OCI-LY7 (cell line): Measurements from ENCODE around the gene RNU7-1. TPM values are rescaled to one million over a fixed set of nuclear protein-coding genes. Genes with fewer than 3 reads are reported as not detected.

ENCODE experiments used
- BruUV-seq: library from RNA; stranded (reverse); fragments of 400-500 nt; replicated peaks from 2 replicates; lab custom pipeline; 2021; lab: Mats Ljungman, UMichigan
- CTCF ChIA-PET: fragments of 300-600 bp; sonication (Branson Sonifier 250); formaldehyde crosslinking; loops from one replicate; lab custom pipeline; 2022; ENCODE audit warnings: antibody characterized with exemption; ENCODE audit not compliant: unreplicated experiment; lab: Charles Lee
- POLR2A ChIA-PET: fragments of 300-600 bp; sonication (Branson Sonifier 250); formaldehyde crosslinking; loops from one replicate; lab custom pipeline; 2022; ENCODE audit warnings: antibody characterized with exemption; lab: Charles Lee
- DNase-seq: peaks from one replicate; pipeline ENCODE4 v3.0.0-alpha.2; 2015; ENCODE audit warnings: low spot score
- H2AFZ ChIP-seq: fragments of 200-600 bp; sonication (generic), shearing (Covaris generic); 2 replicates; pipeline ENCODE4 v1.6.1; 2014; ENCODE audit warnings: mild to moderate bottlenecking, antibody characterized with exemption, low read length, moderate library complexity
- H3K27ac ChIP-seq: fragments of 200-600 bp; sonication (generic); 2 replicates; pipeline ENCODE4 v1.5.1; 2014; ENCODE audit warnings: mixed run types, low read depth, mild to moderate bottlenecking, moderate library complexity, low read length, inconsistent platforms; ENCODE audit not compliant: poor library complexity, severe bottlenecking
- H3K36me3 ChIP-seq: fragments of 200-600 bp; sonication (generic); 2 replicates; pipeline ENCODE4 v1.6.1; 2014; ENCODE audit warnings: mild to moderate bottlenecking, antibody characterized with exemption, low read length, moderate library complexity, mixed read lengths; ENCODE audit not compliant: insufficient read depth
- H3K4me1 ChIP-seq: fragments of 200-600 bp; sonication (generic); 2 replicates; pipeline ENCODE4 v1.5.1; 2014; ENCODE audit warnings: mild to moderate bottlenecking, low read length; ENCODE audit not compliant: insufficient read depth, poor library complexity, severe bottlenecking
- H3K4me2 ChIP-seq: fragments of 200-600 bp; sonication (generic); 2 replicates; pipeline ENCODE4 v1.6.1; 2014; ENCODE audit warnings: mild to moderate bottlenecking, low read length
- H3K4me3 ChIP-seq: fragments of 200-600 bp; sonication (generic); 2 replicates; pipeline ENCODE4 v1.5.1; 2014; ENCODE audit warnings: mild to moderate bottlenecking, low read depth, low read length; ENCODE audit not compliant: poor library complexity, severe bottlenecking
- H3K79me2 ChIP-seq: fragments of 200-600 bp; sonication (generic); 2 replicates; pipeline ENCODE4 v1.6.1; 2016; ENCODE audit warnings: low read depth, mild to moderate bottlenecking, low read length, moderate library complexity, mixed read lengths; ENCODE audit not compliant: insufficient read depth
- H3K9me2 ChIP-seq: fragments of 200-600 bp; sonication (generic); 2 replicates; pipeline ENCODE4 v1.6.1; 2016; ENCODE audit warnings: mild to moderate bottlenecking, low read length, mixed read lengths; ENCODE audit not compliant: insufficient read depth
- H3K9me3 ChIP-seq: fragments of 200-600 bp; sonication (generic); 2 replicates; pipeline ENCODE4 v1.6.1; 2014; ENCODE audit warnings: mild to moderate bottlenecking, mixed run types, low read length, mixed read lengths
- H4K20me1 ChIP-seq: fragments of 200-600 bp; sonication (generic); 2 replicates; pipeline ENCODE4 v1.6.1; 2014; ENCODE audit warnings: mild to moderate bottlenecking, antibody characterized with exemption, low read length, moderate library complexity, mixed read lengths; ENCODE audit not compliant: insufficient read depth
- CTCF ChIP-seq: fragments of 200-600 bp; sonication (generic); conservative IDR thresholded peaks from 2 replicates; pipeline ENCODE4 v1.5.1; 2014; ENCODE audit warnings: mild to moderate bottlenecking, antibody characterized with exemption, low read length, moderate library complexity, mixed read lengths
- EZH2phosphoT487 ChIP-seq: fragments of 200-600 bp; sonication (generic); IDR thresholded peaks from 2 replicates; pipeline ENCODE4 v1.6.1; 2018; ENCODE audit warnings: low read depth, borderline replicate concordance, mild to moderate bottlenecking, mixed run types, antibody characterized with exemption, low read length, moderate library complexity, mixed read lengths
- intact Hi-C: fragments of 100-400 bp; cut with micrococcal nuclease; formaldehyde crosslinking; loops from one replicate; pipeline ENCODE4 v1.10.0; 2022; ENCODE audit not compliant: unreplicated experiment
- total RNA-seq, 2 experiments: library from RNA; depleted of rRNA in 1 of 2; stranded (reverse); fragments of >200 nt in 1 of 2; shearing (Covaris generic) in 1 of 2; gene quantifications; 2 replicates each; pipeline ENCODE4 v1.2.3, GENCODE V29; 2014 to 2022

RNU7-1 gene
- total RNA-seq, 2 experiments from 2014 or later: not detected

GRCh38 chr12:6909421-6910145 is 34.0 kb upstream of the RNU7-1 start:
- Histone ChIP-seq H3K27ac (no peak overlapping the region), H3K79me2 (no peaks in the 10 kb centered on the region), H3K9me3 (no peaks in the 10 kb centered on the region), H3K4me3 (no peak overlapping the region), H2AFZ (no peak overlapping the region), H4K20me1 (no peaks in the 10 kb centered on the region), H3K9me2 (no peaks in the 10 kb centered on the region), H3K36me3 (peaks cover 8% of the 10 kb centered on the region; the same call in 1 of the 2 replicates), H3K4me2 (no peak overlapping the region), H3K4me1 (peaks cover 22% of the 10 kb centered on the region)
- TF ChIP-seq EZH2phosphoT487: no peak
- TF ChIP-seq CTCF: no peak
- BruUV-seq: no TSS peak
- CTCF ChIA-PET: no interaction called here
- intact Hi-C loops: no loop called here
- POLR2A ChIA-PET: interaction anchor here (0.7 to 1.2 kb wide), 2 partner anchors 18 to 60 kb away, joined by 5 read pairs; no protein-coding TSS in a partner anchor
- DNase-seq: no peak

- no peaks in the 10 kb centered on the region for H3K79me2 ChIP-seq
- no peak for TF ChIP-seq EZH2phosphoT487
- TF ChIP-seq CTCF: no peak
- H3K9me2 ChIP-seq: no peaks in the 10 kb centered on the region
- H2AFZ ChIP-seq: no peak overlapping the region
- peaks cover 30% of the 10 kb centered on the region for H3K4me1 ChIP-seq
- BruUV-seq: no TSS peak
- CTCF ChIA-PET: interaction anchor here (0.6 to 1.1 kb wide), 2 partner anchors 21 to 146 kb away, joined by 3 read pairs; no protein-coding TSS in a partner anchor
- H3K4me3 ChIP-seq: no peak overlapping the region
- H3K27ac ChIP-seq: no peak overlapping the region
- no peaks in the 10 kb centered on the region for H4K20me1 ChIP-seq
- H3K9me3 ChIP-seq: no peaks in the 10 kb centered on the region
- H3K36me3 ChIP-seq: no peaks in the 10 kb centered on the region
- H3K4me2 ChIP-seq: no peak overlapping the region
- intact Hi-C loops: no loop called here
- POLR2A ChIA-PET: interaction anchor here (0.8 to 1.3 kb wide), 2 partner anchors 21 to 31 kb away, joined by 3 to 4 read pairs; partner anchors contain the start of genes C12orf57 and RNU7-1
- no peak for DNase-seq
Observed at GRCh38 chr12:6912164-6912935, 31.3 kb upstream of the RNU7-1 start.
